A549 (cell line): ENCODE data around the gene MATR3. TPM values are rescaled to one million over a fixed set of nuclear protein-coding genes. Genes with fewer than 3 reads are reported as not detected.
A peak's percentile ranks its signal among the peaks of the same experiment; 100 is the strongest.

Experiments used
- ATAC-seq, 2 experiments: fragments of 200-7000 bp in 1 of 2; fragments of >200 bp in 1 of 2; cut with Nextera tagmentation in 1 of 2; cut with Tn5 transposase in 1 of 2; 3 replicates each; pipeline versions ENCODE4 v1.8.0 to v1.9.1; 2018 to 2020; ENCODE audit warnings: mild to moderate bottlenecking in 1 of 2, moderate library complexity in 1 of 2
- CTCF ChIA-PET: fragments of 300-600 bp; sonication (Branson Sonifier 250); formaldehyde crosslinking; extraction: SDS; loops from one replicate; lab custom pipeline; 2021; ENCODE audit warnings: antibody characterized with exemption, inconsistent platforms; lab: Yijun Ruan, JAX
- POLR2A ChIA-PET: fragments of 350-600 bp; formaldehyde crosslinking; extraction: SDS; loops from one replicate; lab custom pipeline; 2021; ENCODE audit warnings: antibody characterized with exemption, inconsistent platforms; lab: Yijun Ruan, JAX
- DNase-seq, 2 experiments: peaks; one replicate each; pipeline versions ENCODE4 v3.0.0 to v3.0.0-alpha.2; 2011 to 2016; ENCODE audit warnings: low read depth in 1 of 2, low spot score in 1 of 2
- FAIRE-seq: peaks from 2 replicates; lab custom pipeline; 2011; peaks lifted over from hg19 to GRCh38; lab: Jason Lieb, UNC
- H3K27ac ChIP-seq, 2 experiments: fragments of >200 bp; sonication (Bioruptor Twin); formaldehyde crosslinking; 3 replicates each; pipeline ENCODE4 v1.5.1; 2016 to 2017
- H3K4me1 ChIP-seq: fragments of >200 bp; sonication (Bioruptor Twin); formaldehyde crosslinking; 3 replicates; pipeline ENCODE4 v1.6.1; 2016
- H3K4me2 ChIP-seq: fragments of >200 bp; sonication (Bioruptor Twin); formaldehyde crosslinking; 3 replicates; pipeline ENCODE4 v1.6.1; 2016
- H3K4me3 ChIP-seq: fragments of >200 bp; sonication (Bioruptor Twin); formaldehyde crosslinking; 3 replicates; pipeline ENCODE4 v1.5.1; 2016
- H3K9me3 ChIP-seq: fragments of >200 bp; sonication (Bioruptor Twin); formaldehyde crosslinking; 3 replicates; pipeline ENCODE4 v1.6.1; 2016
- CEBPB ChIP-seq, 2 experiments: fragments of >200 bp in 1 of 2; sonication (Bioruptor Twin) in 1 of 2; formaldehyde crosslinking in 1 of 2; IDR thresholded peaks; 2 replicates each; pipeline ENCODE4 v1.6.1; 2012 to 2016
- EHMT2 ChIP-seq: fragments of 200-600 bp; sonication (generic); IDR thresholded peaks from 2 replicates; pipeline ENCODE4 v1.6.1; 2016; ENCODE audit warnings: antibody characterized with exemption, low read depth, mild to moderate bottlenecking, moderate library complexity
- GATA3 ChIP-seq: IDR thresholded peaks from 2 replicates; pipeline ENCODE4 v1.6.1; 2012; ENCODE audit warnings: borderline replicate concordance
- HOXB13 ChIP-seq: fragments of 250-450 bp; sonication (Bioruptor Pico); IDR thresholded peaks from 2 replicates; pipeline ENCODE4 v1.5.0; 2020; ENCODE audit warnings: low read depth, mild to moderate bottlenecking, moderate library complexity
- KDM1A ChIP-seq: fragments of 200-600 bp; sonication (generic); IDR thresholded peaks from 2 replicates; pipeline ENCODE4 v1.6.1; 2016; ENCODE audit warnings: low read depth, mild to moderate bottlenecking
- MAX ChIP-seq: IDR thresholded peaks from 2 replicates; pipeline ENCODE4 v1.6.1; 2012
- NR3C1 ChIP-seq: fragments of >200 bp; sonication (Bioruptor Twin); formaldehyde crosslinking; IDR thresholded peaks from 3 replicates; pipeline ENCODE4 v1.6.1; 2017
- POLR2A ChIP-seq: IDR thresholded peaks from 2 replicates; pipeline ENCODE4 v1.6.1; 2012; ENCODE audit warnings: mild to moderate bottlenecking, low read length
- RARB ChIP-seq: fragments of 250-450 bp; sonication (Bioruptor Pico); IDR thresholded peaks from 2 replicates; pipeline ENCODE4 v1.8.0; 2021; ENCODE audit warnings: mild to moderate bottlenecking, moderate library complexity
- REST ChIP-seq: fragments of 200-600 bp; sonication (generic); IDR thresholded peaks from 2 replicates; pipeline ENCODE4 v1.6.1; 2016; ENCODE audit warnings: antibody characterized with exemption, mild to moderate bottlenecking, moderate library complexity
- SREBF2 ChIP-seq: fragments of 450-650 bp; IDR thresholded peaks from 2 replicates; pipeline ENCODE4 v1.6.1; 2014; ENCODE audit warnings: mild to moderate bottlenecking, moderate library complexity
- TFCP2L1 ChIP-seq: fragments of 250-450 bp; sonication (Bioruptor Pico); IDR thresholded peaks from 2 replicates; pipeline ENCODE4 v1.5.0; 2021; ENCODE audit warnings: mild to moderate bottlenecking
- TP53 ChIP-seq: fragments of 250-450 bp; sonication (Bioruptor Pico); IDR thresholded peaks from 2 replicates; pipeline ENCODE4 v1.5.0; 2021; ENCODE audit warnings: mild to moderate bottlenecking, moderate library complexity
- USF2 ChIP-seq: fragments of 450-650 bp; IDR thresholded peaks from 2 replicates; pipeline ENCODE4 v1.6.1; 2014; ENCODE audit warnings: antibody characterized with exemption
- ZC3H11A ChIP-seq: fragments of 450-650 bp; IDR thresholded peaks from 2 replicates; pipeline ENCODE4 v1.6.1; 2014; ENCODE audit warnings: antibody characterized with exemption, mild to moderate bottlenecking
- ZNF302 ChIP-seq: fragments of 250-450 bp; sonication (Bioruptor Pico); IDR thresholded peaks from 2 replicates; pipeline ENCODE4 v1.9.0; 2021; ENCODE audit warnings: inconsistent platforms, mild to moderate bottlenecking, moderate library complexity
- ZSCAN20 ChIP-seq: fragments of 250-450 bp; sonication (Bioruptor Pico); IDR thresholded peaks from 2 replicates; pipeline ENCODE4 v1.8.0; 2022; ENCODE audit warnings: mild to moderate bottlenecking, moderate library complexity
- WGBS: methylation state at CpG from one replicate; pipeline ENCODE4 v1.1.6; 2017; ENCODE audit errors: missing lambda C conversion rate; 5-methylcytosine and 5-hydroxymethylcytosine counted together
- polyA plus RNA-seq, 4 experiments: library from polyadenylated mRNA; depleted of rRNA in 3 of 4; stranded (reverse); fragments of >200 nt; fragmentation: RNase III in 1 of 4; extraction: RNeasy Plus Mini Kit Qiagen cat#74134 plus additional on column Dnase treatment in 1 of 4; gene quantifications; 2 replicates in 3 of 4; 3 replicates in 1 of 4; pipeline ENCODE4 v1.2.3, GENCODE V29; 2011 to 2017
- TF ChIP-seq, protein P1 (sequence below): fragments of 250-450 bp; sonication (Bioruptor Pico); IDR thresholded peaks from 2 replicates; pipeline ENCODE4 v1.5.0; 2020; ENCODE audit warnings: low read depth, mild to moderate bottlenecking, moderate library complexity

The MATR3 gene
- polyA plus RNA-seq, 2 of the 4 experiments (the other 2 are of a cell fraction) = 178 to 189 TPM

DNA sequence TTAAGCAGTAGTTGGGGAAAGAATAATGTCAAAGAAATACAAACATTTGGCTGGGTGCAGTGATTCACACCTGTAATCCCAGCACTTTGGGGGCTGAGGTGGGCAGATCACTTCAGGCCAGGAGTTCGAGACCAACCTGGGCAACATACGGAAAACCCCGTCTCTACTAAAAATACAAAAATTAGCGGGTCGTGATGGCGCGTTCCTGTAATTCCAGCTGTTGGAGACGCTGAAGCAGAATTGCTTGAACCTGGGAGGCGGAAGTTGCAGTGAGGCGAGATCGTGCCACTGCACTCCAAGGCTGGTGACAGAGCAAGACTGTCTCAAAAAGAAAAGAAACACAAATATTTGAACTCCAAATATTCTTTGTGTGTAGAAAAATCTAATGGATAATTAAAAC, 4.7 kb downstream of the MATR3 start:
- ChIA-PET POLR2A (no interaction called here), CTCF (no interaction called here)
- H3K4me1 ChIP-seq = peaks cover 68% of the 10 kb centered on the region
- H3K4me3 ChIP-seq = no peak overlapping the region
- no peaks in the 10 kb centered on the region for H3K9me3 ChIP-seq
- no peak overlapping the region for H3K27ac ChIP-seq
- TF ChIP-seq, protein P1, sequence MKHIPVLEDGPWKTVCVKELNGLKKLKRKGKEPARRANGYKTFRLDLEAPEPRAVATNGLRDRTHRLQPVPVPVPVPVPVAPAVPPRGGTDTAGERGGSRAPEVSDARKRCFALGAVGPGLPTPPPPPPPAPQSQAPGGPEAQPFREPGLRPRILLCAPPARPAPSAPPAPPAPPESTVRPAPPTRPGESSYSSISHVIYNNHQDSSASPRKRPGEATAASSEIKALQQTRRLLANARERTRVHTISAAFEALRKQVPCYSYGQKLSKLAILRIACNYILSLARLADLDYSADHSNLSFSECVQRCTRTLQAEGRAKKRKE (CRISPR knock-in tag) = no peak
- TF ChIP-seq USF2 = no peak
- TF ChIP-seq RARB = no peak
- TF ChIP-seq ZC3H11A = no peak
- no peak for TF ChIP-seq NR3C1
- no peak for TF ChIP-seq HOXB13 (CRISPR knock-in tag)
- WGBS = 74% methylated on average over 11 of the region's 11 CpGs
- FAIRE-seq (no peak), DNase-seq (no peak), ATAC-seq (no peak)
- peak overlapping the region; percentile 12; the same call in 1 of the 3 replicates for H3K4me2 ChIP-seq

GRCh38 chr5:139299486-139299885, 5.9 kb downstream of the MATR3 start:
- peaks cover 80% of the 10 kb centered on the region for H3K4me1 ChIP-seq
- WGBS = 57% methylated on average over 4 of the region's 4 CpGs
- H3K4me3 ChIP-seq = no peak overlapping the region
- FAIRE-seq = no peak
- no peak for DNase-seq
- ATAC-seq = no peak; a peak in 1 of 6 replicates
- no peak for TF ChIP-seq CEBPB (IDR thresholded peaks at IDR 0.05)
- TF ChIP-seq POLR2A = no peak
- TF ChIP-seq, all 56 proteins: peak for 0
- Histone ChIP-seq H3K9me3 (no peaks in the 10 kb centered on the region), H3K4me2 (peak overlapping the region; percentile 12; the same call in 1 of the 3 replicates), H3K27ac (no peak overlapping the region)
- ChIA-PET POLR2A (no interaction called here), CTCF (interaction anchor here (1.1 to 1.6 kb wide), 3 partner anchors 11 to 56 kb away, joined by 3 to 4 read pairs (median 3); partner anchors contain the start of gene PAIP2)

DNA sequence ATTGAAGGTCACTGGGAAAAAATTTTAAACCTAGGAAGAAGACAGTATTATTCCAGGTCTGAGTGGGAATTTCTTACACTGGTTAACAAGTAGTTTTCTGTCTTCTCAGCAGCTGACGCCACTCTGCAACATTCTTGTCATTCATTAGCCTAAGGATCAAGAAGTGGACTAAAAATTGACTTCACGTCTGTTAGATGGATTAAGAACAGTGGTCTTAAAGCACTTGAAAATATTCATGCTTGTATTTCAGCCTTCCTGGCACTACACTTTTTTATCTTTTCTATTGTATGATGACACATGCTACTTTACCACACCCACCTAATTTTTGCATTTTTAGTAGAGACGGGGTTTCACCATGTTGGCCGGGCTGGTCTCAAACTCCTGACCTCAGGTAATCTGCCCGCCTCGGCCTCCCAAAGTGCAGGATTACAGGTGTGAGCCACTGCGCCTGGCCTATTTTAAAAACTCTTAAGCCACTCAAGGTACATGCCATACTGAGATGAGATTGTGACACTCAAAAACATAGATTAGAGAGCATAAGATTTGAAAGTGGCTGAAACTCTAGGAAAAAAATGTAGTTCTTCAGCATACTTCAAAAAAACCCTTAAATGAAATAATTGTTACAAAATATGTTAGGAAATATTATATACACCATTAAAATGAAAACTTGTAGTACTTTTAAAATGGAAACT, 8.4 kb downstream of the MATR3 start:
- Histone ChIP-seq H3K9me3 (no peaks in the 10 kb centered on the region), H3K27ac (no peak overlapping the region), H3K4me3 (no peak overlapping the region), H3K4me2 (no peak overlapping the region), H3K4me1 (peaks cover 88% of the 10 kb centered on the region)
- no peak for TF ChIP-seq POLR2A
- TF ChIP-seq SREBF2 = no peak
- TF ChIP-seq HOXB13 (CRISPR knock-in tag) = no peak
- no peak for TF ChIP-seq TFCP2L1 (CRISPR knock-in tag)
- no peak for TF ChIP-seq MAX
- no peak for TF ChIP-seq REST
- no peak for TF ChIP-seq EHMT2
- no peak for TF ChIP-seq ZSCAN20 (CRISPR knock-in tag)
- TF ChIP-seq TP53 (CRISPR knock-in tag) = no peak
- TF ChIP-seq KDM1A = no peak
- no peak for TF ChIP-seq ZNF302 (CRISPR knock-in tag)
- TF ChIP-seq, protein P1 (CRISPR knock-in tag) = no peak
- no peak for TF ChIP-seq GATA3
- 77% methylated on average over 7 of the region's 7 CpGs for WGBS
- POLR2A ChIA-PET = interaction anchor here (0.7 kb wide), 2 partner anchors 10 to 28 kb away, joined by 3 to 4 read pairs; no protein-coding TSS in a partner anchor
- FAIRE-seq (no peak), ATAC-seq (no peak), DNase-seq (no peak)
- CTCF ChIA-PET = no interaction called here
